Measurements from ENCODE around the gene SLC30A2. TPM values are rescaled to one million over a fixed set of nuclear protein-coding genes. Genes with fewer than 3 reads are reported as not detected.

Gene SLC30A2
- polyA plus RNA-seq, 1 donor (not counting 4 experiments of a cell fraction or from before 2014, with no cell fraction given), result not detected

- Histone ChIP-seq H3K27me3 (ENCODE audit: control insufficient read depth, extremely low read depth, insufficient read depth, low read length) (no peaks in the 10 kb centered on the region), H3K36me3 (ENCODE audit: control insufficient read depth in 2 of 2, extremely low read depth in 1 of 2, insufficient read depth in 2 of 2, low read length in 2 of 2) (no peaks in the 10 kb centered on the region), H3K4me2 (ENCODE audit: control insufficient read depth, extremely low read depth, insufficient read depth, low read depth, low read length) (peak overlapping the region; percentile 96), H3K79me2 (ENCODE audit: control insufficient read depth, insufficient read depth, low read length) (no peaks in the 10 kb centered on the region), H3K4me3 (ENCODE audit: control insufficient read depth in 2 of 3, extremely low read depth in 1 of 3, insufficient read depth in 2 of 3, low read depth in 1 of 3, low read length in 3 of 3) (peak overlapping the region; percentile 58 to 92 (median 89)), H3K4me1 (ENCODE audit: control insufficient read depth, extremely low read depth, insufficient read depth, low read length) (peaks cover 10% of the 10 kb centered on the region), H2AFZ (ENCODE audit: control insufficient read depth, low read length) (peak overlapping the region; percentile 97), H3K9me3 (ENCODE audit: control insufficient read depth, low read depth, low read length) (no peaks in the 10 kb centered on the region), H4K20me1 (ENCODE audit: control insufficient read depth, extremely low read depth, insufficient read depth, low read length) (no peaks in the 10 kb centered on the region), H3K9ac (ENCODE audit: control insufficient read depth, extremely low read depth, insufficient read depth, low read length) (peak overlapping the region; percentile 79), H3K9me1 (ENCODE audit: control insufficient read depth, extremely low read depth, insufficient read depth, low read length) (no peaks in the 10 kb centered on the region), H3K27ac (ENCODE audit: control insufficient read depth, insufficient read depth, low read length) (peak overlapping the region; percentile 33)
- dilution Hi-C loops (cut with MboI; ENCODE audit: extremely low pct_ligation_motif_present, low sequenced_read_pairs), result no loop called here
- FAIRE-seq (peak; percentile 87), DNase-seq (ENCODE audit: low read depth, low spot score) (peak; percentile 60)
- TF ChIP-seq CTCF (optimal IDR thresholded peaks at IDR 0.05 in 1 of 3, IDR thresholded peaks at IDR 0.05 in 1 of 3, conservative IDR thresholded peaks at IDR 0.05 in 1 of 3; ENCODE audit: extremely low read depth in 1 of 3, insufficient read depth in 2 of 3, low read length in 3 of 3), result peak in 1 of 3 experiments; percentile 27
- TF ChIP-seq EZH2 (IDR thresholded peaks at IDR 0.05; ENCODE audit: low read length), result no peak
Observed at GRCh38 chr1:26035203-26035958, 10.5 kb downstream of the SLC30A2 start.

GRCh38 chr1:26034504-26035202, 11.3 kb downstream of the SLC30A2 start:
- Histone ChIP-seq H3K27ac (ENCODE audit: control insufficient read depth, insufficient read depth, low read length) (no peak overlapping the region), H3K9ac (ENCODE audit: control insufficient read depth, extremely low read depth, insufficient read depth, low read length) (peak overlapping the region; percentile 79), H3K4me3 (ENCODE audit: control insufficient read depth in 2 of 3, extremely low read depth in 1 of 3, insufficient read depth in 2 of 3, low read depth in 1 of 3, low read length in 3 of 3) (peak overlapping the region; percentile 58 to 92 (median 89)), H4K20me1 (ENCODE audit: control insufficient read depth, extremely low read depth, insufficient read depth, low read length) (no peaks in the 10 kb centered on the region), H2AFZ (ENCODE audit: control insufficient read depth, low read length) (peak overlapping the region; percentile 88), H3K4me2 (ENCODE audit: control insufficient read depth, extremely low read depth, insufficient read depth, low read depth, low read length) (peak overlapping the region; percentile 96), H3K4me1 (ENCODE audit: control insufficient read depth, extremely low read depth, insufficient read depth, low read length) (peaks cover 10% of the 10 kb centered on the region), H3K27me3 (ENCODE audit: control insufficient read depth, extremely low read depth, insufficient read depth, low read length) (no peaks in the 10 kb centered on the region), H3K79me2 (ENCODE audit: control insufficient read depth, insufficient read depth, low read length) (no peaks in the 10 kb centered on the region), H3K9me3 (ENCODE audit: control insufficient read depth, low read depth, low read length) (no peaks in the 10 kb centered on the region), H3K9me1 (ENCODE audit: control insufficient read depth, extremely low read depth, insufficient read depth, low read length) (no peaks in the 10 kb centered on the region), H3K36me3 (ENCODE audit: control insufficient read depth in 2 of 2, extremely low read depth in 1 of 2, insufficient read depth in 2 of 2, low read length in 2 of 2) (no peaks in the 10 kb centered on the region)
- dilution Hi-C loops (cut with MboI; ENCODE audit: extremely low pct_ligation_motif_present, low sequenced_read_pairs), result no loop called here
- FAIRE-seq, result no peak
- DNase-seq (ENCODE audit: low read depth, low spot score), result no peak
- TF ChIP-seq CTCF (optimal IDR thresholded peaks at IDR 0.05 in 1 of 3, IDR thresholded peaks at IDR 0.05 in 1 of 3, conservative IDR thresholded peaks at IDR 0.05 in 1 of 3; ENCODE audit: extremely low read depth in 1 of 3, insufficient read depth in 2 of 3, low read length in 3 of 3) (no peak), EZH2 (IDR thresholded peaks at IDR 0.05; ENCODE audit: low read length) (no peak)

All from keratinocyte (primary cell).